ENCODE data around the gene CLMP.
"Not testable (repeated sequence)": the region's sequence is repeated elsewhere in the genome, so short reads cannot be mapped to it uniquely, and the experiment has no call there.

Gene CLMP

GRCh38 chr11:123076484-123076883, 118.6 kb downstream of the CLMP start:
- DNase-seq = no peak

DNA sequence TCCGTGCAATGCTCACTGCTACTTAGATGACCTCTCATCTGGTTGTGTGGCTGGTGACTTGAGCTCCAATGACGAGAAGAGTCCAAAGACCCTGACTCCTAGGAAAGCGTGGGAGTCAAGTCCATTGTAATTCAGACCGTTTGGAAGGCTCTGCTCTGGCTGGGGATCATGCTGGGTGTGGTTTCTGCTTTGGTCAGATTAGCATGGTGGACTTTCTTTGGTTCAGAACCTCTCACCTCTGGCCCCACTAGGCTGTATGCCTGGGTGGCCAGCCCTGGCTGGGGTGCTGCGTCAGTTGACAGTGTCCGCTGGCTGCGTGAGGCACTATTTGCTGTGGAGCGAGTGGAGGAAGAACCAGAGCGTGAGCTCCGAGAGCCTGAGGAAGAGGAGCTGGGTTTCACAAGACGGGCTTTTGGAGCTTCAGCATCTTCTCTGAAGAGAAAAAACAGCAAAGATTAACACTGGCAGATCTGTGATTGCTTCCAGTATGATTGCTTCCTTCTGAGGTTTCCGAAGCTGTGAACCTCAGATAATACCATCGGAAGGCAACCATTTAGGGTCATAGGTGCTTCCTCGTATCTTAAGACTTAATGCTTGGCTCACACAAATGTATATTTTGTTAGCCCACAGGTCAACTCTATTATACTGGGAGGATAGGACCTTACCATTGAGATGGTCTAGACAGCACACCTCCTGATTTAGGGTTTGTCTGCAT, 121.5 kb downstream of the CLMP start:
- DNase-seq = no peak

DNA sequence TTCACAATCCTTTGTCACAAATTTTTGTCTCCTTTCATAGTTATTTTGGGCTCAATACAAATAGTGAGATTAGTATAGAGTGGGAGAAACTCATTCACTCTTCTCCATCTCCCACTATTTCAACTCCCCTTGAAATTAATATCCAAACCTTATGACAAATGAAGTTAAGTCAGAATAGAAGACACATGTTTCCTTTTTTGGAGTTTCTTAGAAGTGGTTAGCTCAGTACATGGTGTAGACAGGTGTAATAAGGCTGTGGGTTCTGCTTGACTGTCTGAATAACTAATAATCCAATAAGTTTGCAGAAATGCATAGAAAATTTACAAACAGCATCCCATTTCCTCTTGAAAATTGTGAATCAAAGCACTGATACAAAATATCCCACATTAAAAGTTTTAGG, 122.3 kb downstream of the CLMP start:
- DNase-seq = no peak

- peak; percentile 85 for DNase-seq
Observed at GRCh38 chr11:123072332-123072761, 122.7 kb downstream of the CLMP start.

- no peak for DNase-seq
Observed at GRCh38 chr11:123069908-123070821, 124.9 kb downstream of the CLMP start.

- DNase-seq = no peak
Observed at GRCh38 chr11:123065621-123066020, 129.4 kb downstream of the CLMP start.

DNA sequence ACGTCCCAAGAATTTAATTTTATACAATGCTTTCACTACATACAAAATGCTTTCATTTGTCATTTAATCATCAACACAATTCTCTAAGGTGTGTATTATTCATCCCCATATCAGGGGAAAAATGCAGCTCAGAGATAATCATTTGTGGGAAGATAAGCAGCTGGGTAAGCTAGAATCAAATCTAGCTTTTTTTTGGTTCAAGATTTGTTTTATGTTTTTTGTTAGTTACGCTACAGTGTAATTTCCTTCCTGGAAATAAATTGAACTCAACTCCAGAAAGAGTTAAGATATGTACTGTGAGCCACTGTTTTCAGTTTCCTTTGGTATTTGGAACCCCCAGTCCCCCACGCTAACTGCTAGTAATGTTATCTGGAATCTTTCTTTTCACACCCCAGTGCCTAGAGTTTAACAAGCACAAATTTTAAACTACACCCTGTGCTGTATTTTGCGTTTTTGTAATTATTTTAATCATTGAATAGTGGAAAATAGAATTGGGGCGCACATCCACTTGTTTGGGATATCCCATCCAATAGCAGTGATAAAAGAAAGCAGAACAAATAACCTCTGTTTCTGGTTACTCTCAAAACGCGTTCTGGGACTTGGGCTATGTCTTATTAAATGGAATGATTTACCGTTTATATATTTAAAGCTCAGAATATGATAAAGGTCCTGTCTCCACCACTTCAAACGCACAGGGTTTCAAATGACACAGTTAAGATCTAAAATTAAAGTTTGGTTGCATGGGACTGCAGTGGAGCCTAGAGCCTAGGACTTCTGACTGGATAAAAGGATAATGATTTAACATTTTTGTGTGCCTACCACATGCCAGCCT, 131.0 kb downstream of the CLMP start:
- DNase-seq = no peak

GRCh38 chr11:123062892-123063825, 131.9 kb downstream of the CLMP start:
- peak; percentile 84 for DNase-seq

DNA sequence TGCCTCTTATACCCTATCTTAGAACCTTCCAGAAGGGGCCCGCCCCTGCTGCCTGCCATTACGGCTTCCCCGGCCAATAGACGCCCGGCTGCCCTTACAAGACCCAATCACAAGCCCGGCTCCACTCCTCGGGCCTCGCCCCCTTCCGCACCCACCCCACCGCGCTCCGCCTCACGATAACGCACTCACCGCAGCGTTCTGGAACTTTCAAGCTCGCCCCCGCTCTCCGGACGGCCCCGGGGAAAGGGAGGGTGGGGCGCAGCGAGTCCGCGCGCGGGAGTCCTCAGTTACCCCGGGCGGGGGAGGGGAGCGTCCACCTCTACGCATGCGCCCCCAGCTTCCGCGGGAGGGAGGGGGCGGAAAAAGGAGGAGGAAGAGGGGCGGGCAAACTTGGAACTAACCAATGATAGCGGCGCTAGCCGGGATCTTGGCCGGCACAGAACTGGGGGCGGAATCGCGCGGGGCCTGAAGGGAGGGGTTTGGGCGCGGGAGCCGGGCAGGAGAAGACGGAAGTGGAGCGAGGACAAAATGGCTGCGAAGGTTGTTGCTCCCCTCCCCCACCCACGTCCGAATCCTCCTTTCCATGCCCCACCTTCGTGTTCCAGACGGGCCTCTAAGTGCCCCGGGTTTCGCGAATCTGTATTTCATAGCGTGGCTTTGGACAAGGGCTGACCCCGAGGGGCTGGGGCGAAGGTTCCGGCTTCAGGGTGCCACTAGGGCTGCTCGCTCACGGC, 132.7 kb downstream of the CLMP start:
- peak; percentile 100 for DNase-seq

GRCh38 chr11:123061403-123062157, 133.5 kb downstream of the CLMP start, which contains the start of gene HSPA8:
TSS of gene HSPA8 (minus strand) at chr11:123062136. CDS start at chr11:123061324, 812 bp downstream.
- DNase-seq = peak; percentile 38

GRCh38 chr11:123060277-123061000, 134.6 kb downstream of the CLMP start:
- DNase-seq = no peak

DNA sequence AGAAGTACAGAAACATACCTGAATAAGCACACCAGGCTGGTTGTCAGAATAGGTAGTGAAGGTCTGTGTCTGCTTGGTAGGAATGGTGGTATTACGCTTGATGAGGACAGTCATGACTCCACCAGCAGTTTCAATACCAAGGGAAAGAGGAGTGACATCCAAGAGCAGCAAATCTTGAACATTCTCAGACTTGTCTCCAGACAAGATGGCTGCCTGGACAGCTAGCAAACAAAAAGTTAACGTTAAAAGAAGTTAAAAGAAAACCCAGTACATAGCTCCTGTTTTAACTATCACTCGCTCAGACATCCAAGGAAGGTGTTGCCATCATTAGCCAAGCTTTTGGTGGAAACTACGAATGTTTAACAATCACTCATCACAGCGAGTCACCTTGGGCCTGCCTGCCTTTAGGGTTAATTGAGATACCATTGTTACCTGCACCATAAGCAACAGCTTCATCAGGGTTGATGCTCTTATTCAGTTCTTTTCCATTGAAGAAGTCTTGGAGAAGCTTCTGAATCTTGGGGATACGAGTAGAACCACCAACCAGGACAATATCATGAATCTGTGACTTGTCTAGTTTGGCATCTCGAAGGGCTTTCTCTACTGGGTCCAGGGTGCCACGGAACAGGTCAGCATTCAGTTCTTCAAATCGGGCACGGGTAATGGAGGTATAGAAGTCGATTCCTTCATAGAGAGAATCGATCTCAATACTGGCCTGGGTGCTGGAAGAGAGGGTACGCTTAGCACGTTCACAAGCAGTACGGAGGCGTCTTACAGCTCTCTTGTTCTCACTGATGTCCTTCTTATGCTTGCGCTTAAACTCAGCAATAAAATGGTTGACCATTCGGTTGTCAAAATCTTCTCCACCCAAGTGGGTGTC, 135.8 kb downstream of the CLMP start:
- DNase-seq = not testable (repeated sequence)

GRCh38 chr11:123057661-123058305, 137.3 kb downstream of the CLMP start:
- no peak for DNase-seq

- DNase-seq = no peak
Observed at GRCh38 chr11:123056835-123057491, 138.1 kb downstream of the CLMP start.

- DNase-seq = no peak
Observed at GRCh38 chr11:123055191-123055901, 139.7 kb downstream of the CLMP start.

DNA sequence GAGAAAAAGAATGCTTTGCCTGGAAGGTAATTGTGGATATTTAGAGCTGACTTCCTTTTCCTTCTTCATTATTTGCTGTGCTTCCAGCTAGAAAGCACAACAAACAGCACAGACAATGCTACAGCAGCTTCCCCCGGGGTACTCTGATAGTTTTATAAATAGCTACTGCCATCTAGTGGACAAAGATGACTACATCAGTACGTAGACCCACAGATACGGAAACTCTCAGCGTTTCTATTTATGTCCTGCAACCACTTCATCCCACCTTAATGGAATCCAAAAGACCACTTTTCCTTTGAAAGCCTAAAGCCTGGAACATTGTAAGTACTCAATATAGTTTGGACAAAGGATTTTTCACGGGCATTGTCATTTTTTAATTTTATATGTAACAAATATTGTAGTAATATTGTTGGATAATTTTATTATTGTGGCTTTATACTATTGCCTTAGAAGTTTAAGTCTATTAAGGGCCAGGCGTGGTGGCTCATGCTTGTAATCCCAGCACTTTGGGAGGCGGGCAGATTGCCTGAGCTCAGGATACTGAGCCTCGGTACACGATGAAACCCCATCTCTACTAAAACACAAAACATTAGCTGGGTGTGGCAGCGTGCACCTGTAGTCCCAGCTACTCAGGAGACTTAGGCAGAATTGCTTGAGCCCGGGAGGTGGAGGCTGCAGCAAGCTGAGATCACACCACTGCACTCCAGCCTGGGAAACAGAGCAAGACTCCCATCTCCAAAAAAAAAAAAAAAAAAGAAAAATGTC, 140.6 kb downstream of the CLMP start:
- peak; percentile 66 for DNase-seq
